HEK293 (cell line): ENCODE measurements around the gene ZNF862.

ENCODE experiments used
- BCL11A ChIP-seq: fragments of 450-650 bp; formaldehyde crosslinking; IDR thresholded peaks from 2 replicates; pipeline ENCODE4 v1.5.1; 2016; ENCODE audit warnings: low read depth, missing biosample characterization, missing genetic modification characterization
- HIC1 ChIP-seq: fragments of 450-650 bp; formaldehyde crosslinking; IDR thresholded peaks from 2 replicates; pipeline ENCODE4 v1.5.1; 2016; ENCODE audit warnings: missing biosample characterization, missing genetic modification characterization
- IKZF3 ChIP-seq: fragments of 450-650 bp; IDR thresholded peaks from 2 replicates; pipeline ENCODE4 v1.5.0; 2018; ENCODE audit warnings: missing biosample characterization, mild to moderate bottlenecking, missing genetic modification characterization, moderate library complexity
- PBX3 ChIP-seq: sonication (generic); formaldehyde crosslinking; IDR thresholded peaks from 2 replicates; pipeline ENCODE4 v1.8.1; 2022; ENCODE audit warnings: mild to moderate bottlenecking, moderate library complexity, missing genetic modification reagents
- RBAK ChIP-seq: fragments of 450-650 bp; formaldehyde crosslinking; IDR thresholded peaks from 2 replicates; pipeline ENCODE4 v1.5.1; 2016; ENCODE audit warnings: missing biosample characterization, missing genetic modification characterization
- SP7 ChIP-seq: fragments of 450-650 bp; formaldehyde crosslinking; IDR thresholded peaks from 2 replicates; pipeline ENCODE4 v1.5.1; 2016; ENCODE audit warnings: missing biosample characterization, missing genetic modification characterization
- WT1 ChIP-seq: fragments of 450-650 bp; formaldehyde crosslinking; IDR thresholded peaks from 2 replicates; pipeline ENCODE4 v1.5.1; 2016; ENCODE audit warnings: missing biosample characterization, missing genetic modification characterization
- ZBTB17 ChIP-seq: fragments of 450-650 bp; formaldehyde crosslinking; IDR thresholded peaks from 2 replicates; pipeline ENCODE4 v1.5.1; 2016; ENCODE audit warnings: missing biosample characterization, missing genetic modification characterization
- ZBTB49 ChIP-seq: fragments of 450-650 bp; formaldehyde crosslinking; IDR thresholded peaks from 2 replicates; pipeline ENCODE4 v1.5.1; 2016; ENCODE audit warnings: missing biosample characterization, missing genetic modification characterization, low read depth
- ZFP37 ChIP-seq: fragments of 450-650 bp; formaldehyde crosslinking; IDR thresholded peaks from 2 replicates; pipeline ENCODE4 v1.5.1; 2016; ENCODE audit warnings: missing biosample characterization, missing genetic modification characterization
- ZNF133 ChIP-seq: fragments of 450-650 bp; formaldehyde crosslinking; IDR thresholded peaks from 2 replicates; pipeline ENCODE4 v1.5.1; 2016; ENCODE audit warnings: missing biosample characterization, missing genetic modification characterization
- ZNF174 ChIP-seq: fragments of 450-650 bp; formaldehyde crosslinking; IDR thresholded peaks from 2 replicates; pipeline ENCODE4 v1.5.0; 2017; ENCODE audit warnings: missing biosample characterization, mild to moderate bottlenecking, missing genetic modification characterization
- ZNF184 ChIP-seq: fragments of 450-650 bp; IDR thresholded peaks from 2 replicates; pipeline ENCODE4 v1.5.1; 2018; ENCODE audit warnings: missing biosample characterization, mild to moderate bottlenecking, missing genetic modification characterization
- ZNF202 ChIP-seq: fragments of 450-650 bp; formaldehyde crosslinking; IDR thresholded peaks from 2 replicates; pipeline ENCODE4 v1.5.1; 2016; ENCODE audit warnings: missing biosample characterization, missing genetic modification characterization, borderline replicate concordance
- ZNF416 ChIP-seq: fragments of 450-650 bp; formaldehyde crosslinking; IDR thresholded peaks from 2 replicates; pipeline ENCODE4 v1.5.1; 2016; ENCODE audit warnings: missing biosample characterization, missing genetic modification characterization
- ZNF449 ChIP-seq: fragments of 450-650 bp; formaldehyde crosslinking; IDR thresholded peaks from 2 replicates; pipeline ENCODE4 v1.5.1; 2017; ENCODE audit warnings: missing biosample characterization, mild to moderate bottlenecking, missing genetic modification characterization, moderate library complexity
- ZNF48 ChIP-seq: fragments of 450-650 bp; formaldehyde crosslinking; IDR thresholded peaks from 2 replicates; pipeline ENCODE4 v1.5.1; 2016; ENCODE audit warnings: missing biosample characterization, missing genetic modification characterization
- ZNF555 ChIP-seq: fragments of 450-650 bp; formaldehyde crosslinking; conservative IDR thresholded peaks from 2 replicates; pipeline ENCODE4 v1.5.1; 2017; ENCODE audit warnings: missing biosample characterization, mild to moderate bottlenecking, missing genetic modification characterization, inconsistent platforms
- ZNF585B ChIP-seq: fragments of 450-650 bp; formaldehyde crosslinking; IDR thresholded peaks from 2 replicates; pipeline ENCODE4 v1.5.1; 2016; ENCODE audit warnings: missing biosample characterization, missing genetic modification characterization
- ZNF610 ChIP-seq: fragments of 450-650 bp; formaldehyde crosslinking; IDR thresholded peaks from 2 replicates; pipeline ENCODE4 v1.5.1; 2016; ENCODE audit warnings: missing biosample characterization, missing genetic modification characterization, borderline replicate concordance
- ZNF707 ChIP-seq: fragments of 450-650 bp; formaldehyde crosslinking; IDR thresholded peaks from 2 replicates; pipeline ENCODE4 v1.5.1; 2016; ENCODE audit warnings: missing biosample characterization, missing genetic modification characterization
- ZNF837 ChIP-seq: fragments of 450-650 bp; formaldehyde crosslinking; IDR thresholded peaks from 2 replicates; pipeline ENCODE4 v1.5.1; 2016; ENCODE audit warnings: missing biosample characterization, missing genetic modification characterization
- TF ChIP-seq, protein P1 (sequence below): fragments of 450-650 bp; IDR thresholded peaks from 2 replicates; pipeline ENCODE4 v1.5.1; 2018; ENCODE audit warnings: missing biosample characterization, mild to moderate bottlenecking, missing genetic modification characterization
- TF ChIP-seq, protein P2 (sequence below): fragments of 450-650 bp; formaldehyde crosslinking; IDR thresholded peaks from 2 replicates; pipeline ENCODE4 v1.5.1; 2016; ENCODE audit warnings: missing biosample characterization, missing genetic modification characterization, low read depth
- TF ChIP-seq, protein P3 (sequence below): fragments of 450-650 bp; formaldehyde crosslinking; IDR thresholded peaks from 2 replicates; pipeline ENCODE4 v1.5.1; 2017; ENCODE audit warnings: missing biosample characterization, missing genetic modification characterization
- TF ChIP-seq, protein P4 (sequence below): fragments of 450-650 bp; formaldehyde crosslinking; IDR thresholded peaks from 2 replicates; pipeline ENCODE4 v1.5.1; 2016; ENCODE audit warnings: missing biosample characterization, missing genetic modification characterization

ZNF862 gene

DNA sequence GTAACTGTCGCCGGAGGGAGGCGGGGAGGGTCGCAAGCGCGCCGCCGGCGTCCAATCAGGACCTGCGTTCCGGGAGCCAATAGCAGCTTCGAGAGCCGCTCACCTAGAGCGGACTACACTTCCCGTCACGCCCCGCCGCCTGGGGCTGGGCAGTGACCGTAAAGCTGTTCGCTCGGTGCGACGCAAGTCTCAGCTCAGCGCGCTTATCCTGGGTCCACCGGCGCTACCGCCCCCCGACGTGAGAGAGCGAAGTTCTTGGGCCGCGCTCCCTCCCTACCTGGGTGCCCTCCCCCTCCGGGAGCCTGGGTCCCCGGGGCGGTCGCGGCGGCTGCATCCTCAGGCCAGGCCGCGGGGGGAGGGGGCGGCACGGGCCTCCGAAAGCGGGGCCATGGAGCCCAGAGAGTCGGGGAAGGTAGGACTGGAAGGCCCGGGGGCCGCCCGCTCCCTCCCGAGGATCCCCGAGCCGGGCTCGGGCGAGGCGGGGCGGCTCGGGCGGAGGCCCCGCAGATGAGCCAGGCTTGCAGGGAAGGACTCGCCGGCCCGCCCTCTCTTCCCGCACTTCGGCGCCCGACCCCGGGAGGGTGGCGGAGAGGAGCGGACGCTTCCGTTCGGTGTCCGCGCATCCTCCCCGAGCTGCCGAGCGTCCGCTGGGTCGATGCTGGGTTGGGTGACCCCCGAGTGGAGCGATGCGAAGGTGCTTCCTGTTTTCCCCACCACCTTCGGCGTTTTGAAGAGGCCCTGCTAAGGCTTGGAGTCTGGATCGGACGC is at the start of gene ZNF862 (continued):
- TF ChIP-seq, protein P1, sequence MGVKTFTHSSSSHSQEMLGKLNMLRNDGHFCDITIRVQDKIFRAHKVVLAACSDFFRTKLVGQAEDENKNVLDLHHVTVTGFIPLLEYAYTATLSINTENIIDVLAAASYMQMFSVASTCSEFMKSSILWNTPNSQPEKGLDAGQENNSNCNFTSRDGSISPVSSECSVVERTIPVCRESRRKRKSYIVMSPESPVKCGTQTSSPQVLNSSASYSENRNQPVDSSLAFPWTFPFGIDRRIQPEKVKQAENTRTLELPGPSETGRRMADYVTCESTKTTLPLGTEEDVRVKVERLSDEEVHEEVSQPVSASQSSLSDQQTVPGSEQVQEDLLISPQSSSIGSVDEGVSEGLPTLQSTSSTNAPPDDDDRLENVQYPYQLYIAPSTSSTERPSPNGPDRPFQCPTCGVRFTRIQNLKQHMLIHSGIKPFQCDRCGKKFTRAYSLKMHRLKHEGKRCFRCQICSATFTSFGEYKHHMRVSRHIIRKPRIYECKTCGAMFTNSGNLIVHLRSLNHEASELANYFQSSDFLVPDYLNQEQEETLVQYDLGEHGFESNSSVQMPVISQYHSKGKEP (tag by site-specific recombination) = no peak
- TF ChIP-seq ZNF585B (no peak), ZBTB49 (tag by site-specific recombination) (no peak), PBX3 (CRISPR knock-in tag) (peak; percentile 53; the same call in 1 of the 2 replicates), ZNF48 (tag by site-specific recombination) (no peak), ZNF202 (tag by site-specific recombination) (no peak), ZNF610 (tag by site-specific recombination) (peak; percentile 97), ZNF707 (no peak), ZNF837 (tag by site-specific recombination) (no peak), RBAK (tag by site-specific recombination) (no peak), ZNF174 (tag by site-specific recombination) (no peak), ZFP37 (tag by site-specific recombination) (peak; percentile 72; the same call in 1 of the 2 replicates), ZNF184 (tag by site-specific recombination) (peak; percentile 55; the same call in 1 of the 2 replicates), IKZF3 (tag by site-specific recombination) (0 out of 2 replicates have a peak, but pooled peaks have one; percentile 40), ZBTB17 (tag by site-specific recombination) (peak; percentile 99), ZNF133 (no peak), ZNF555 (tag by site-specific recombination) (no peak), BCL11A (no peak), ZNF449 (tag by site-specific recombination) (no peak; the same call in 1 of the 2 replicates), SP7 (tag by site-specific recombination) (peak; percentile 69), HIC1 (tag by site-specific recombination) (no peak), WT1 (tag by site-specific recombination) (no peak), ZNF416 (tag by site-specific recombination) (no peak)
- TF ChIP-seq, protein P2, sequence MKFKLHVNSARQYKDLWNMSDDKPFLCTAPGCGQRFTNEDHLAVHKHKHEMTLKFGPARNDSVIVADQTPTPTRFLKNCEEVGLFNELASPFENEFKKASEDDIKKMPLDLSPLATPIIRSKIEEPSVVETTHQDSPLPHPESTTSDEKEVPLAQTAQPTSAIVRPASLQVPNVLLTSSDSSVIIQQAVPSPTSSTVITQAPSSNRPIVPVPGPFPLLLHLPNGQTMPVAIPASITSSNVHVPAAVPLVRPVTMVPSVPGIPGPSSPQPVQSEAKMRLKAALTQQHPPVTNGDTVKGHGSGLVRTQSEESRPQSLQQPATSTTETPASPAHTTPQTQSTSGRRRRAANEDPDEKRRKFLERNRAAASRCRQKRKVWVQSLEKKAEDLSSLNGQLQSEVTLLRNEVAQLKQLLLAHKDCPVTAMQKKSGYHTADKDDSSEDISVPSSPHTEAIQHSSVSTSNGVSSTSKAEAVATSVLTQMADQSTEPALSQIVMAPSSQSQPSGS (tag by site-specific recombination) = no peak
- TF ChIP-seq, protein P3, sequence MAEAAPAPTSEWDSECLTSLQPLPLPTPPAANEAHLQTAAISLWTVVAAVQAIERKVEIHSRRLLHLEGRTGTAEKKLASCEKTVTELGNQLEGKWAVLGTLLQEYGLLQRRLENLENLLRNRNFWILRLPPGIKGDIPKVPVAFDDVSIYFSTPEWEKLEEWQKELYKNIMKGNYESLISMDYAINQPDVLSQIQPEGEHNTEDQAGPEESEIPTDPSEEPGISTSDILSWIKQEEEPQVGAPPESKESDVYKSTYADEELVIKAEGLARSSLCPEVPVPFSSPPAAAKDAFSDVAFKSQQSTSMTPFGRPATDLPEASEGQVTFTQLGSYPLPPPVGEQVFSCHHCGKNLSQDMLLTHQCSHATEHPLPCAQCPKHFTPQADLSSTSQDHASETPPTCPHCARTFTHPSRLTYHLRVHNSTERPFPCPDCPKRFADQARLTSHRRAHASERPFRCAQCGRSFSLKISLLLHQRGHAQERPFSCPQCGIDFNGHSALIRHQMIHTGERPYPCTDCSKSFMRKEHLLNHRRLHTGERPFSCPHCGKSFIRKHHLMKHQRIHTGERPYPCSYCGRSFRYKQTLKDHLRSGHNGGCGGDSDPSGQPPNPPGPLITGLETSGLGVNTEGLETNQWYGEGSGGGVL = peak; percentile 99
- TF ChIP-seq, protein P4, sequence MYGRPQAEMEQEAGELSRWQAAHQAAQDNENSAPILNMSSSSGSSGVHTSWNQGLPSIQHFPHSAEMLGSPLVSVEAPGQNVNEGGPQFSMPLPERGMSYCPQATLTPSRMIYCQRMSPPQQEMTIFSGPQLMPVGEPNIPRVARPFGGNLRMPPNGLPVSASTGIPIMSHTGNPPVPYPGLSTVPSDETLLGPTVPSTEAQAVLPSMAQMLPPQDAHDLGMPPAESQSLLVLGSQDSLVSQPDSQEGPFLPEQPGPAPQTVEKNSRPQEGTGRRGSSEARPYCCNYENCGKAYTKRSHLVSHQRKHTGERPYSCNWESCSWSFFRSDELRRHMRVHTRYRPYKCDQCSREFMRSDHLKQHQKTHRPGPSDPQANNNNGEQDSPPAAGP = no peak; the same call in none of the 2 replicates
